CD4-positive, alpha-beta T cell (primary cell): ENCODE measurements around the gene OBP2B. TPM values are rescaled to one million over a fixed set of nuclear protein-coding genes. Genes with fewer than 3 reads are reported as not detected.

ENCODE experiments used
- ATAC-seq: fragments of 200-7000 bp; cut with Tn5 transposase; one replicate; pipeline ENCODE4 v1.10.0; 2022; ENCODE audit warnings: mild to moderate bottlenecking; ENCODE audit not compliant: poor library complexity
- CTCF ChIA-PET: fragments of 350-600 bp; sonication (Branson Sonifier 250); formaldehyde crosslinking; loops from one replicate; lab custom pipeline; 2021; ENCODE audit warnings: antibody characterized with exemption, inconsistent platforms; lab: Charles Lee
- POLR2A ChIA-PET: fragments of 350-600 bp; sonication (Branson Sonifier 250); formaldehyde crosslinking; loops from one replicate; lab custom pipeline; 2021; ENCODE audit warnings: antibody characterized with exemption, inconsistent platforms; lab: Charles Lee
- DNase-seq, 14 experiments: peaks; one replicate each; pipeline ENCODE4 v3.0.0-alpha.2; 2013 to 2020; ENCODE audit warnings: mixed read lengths in 2 of 14
- H3K27ac ChIP-seq, 2 donors: one replicate each; pipeline versions ENCODE4 v1.5.1 to v1.7.0; 2013; ENCODE audit warnings: low read length in 2 of 2, low read depth in 1 of 2, mild to moderate bottlenecking in 1 of 2
- H3K27me3 ChIP-seq, 2 experiments: 1 replicate in 1 of 2; 2 replicates in 1 of 2; pipeline versions ENCODE4 v1.6.1 to v1.7.0; 2013; ENCODE audit warnings: low read length in 2 of 2, control low read depth in 1 of 2, mild to moderate bottlenecking in 1 of 2, moderate library complexity in 1 of 2; ENCODE audit not compliant: insufficient read depth in 2 of 2, control insufficient read depth in 1 of 2
- H3K36me3 ChIP-seq: one replicate; pipeline ENCODE4 v1.6.1; 2013; ENCODE audit warnings: low read length, control low read depth; ENCODE audit not compliant: insufficient read depth
- H3K4me1 ChIP-seq: one replicate; pipeline ENCODE4 v1.6.1; 2013; ENCODE audit warnings: low read length, control low read depth; ENCODE audit not compliant: insufficient read depth
- H3K4me3 ChIP-seq: one replicate; pipeline ENCODE4 v1.5.1; 2013; ENCODE audit warnings: mild to moderate bottlenecking, low read length, moderate library complexity
- H3K9me3 ChIP-seq, 2 experiments: 1 replicate in 1 of 2; 2 replicates in 1 of 2; pipeline versions ENCODE4 v1.6.1 to v1.7.0; 2013; ENCODE audit warnings: low read length in 2 of 2, mild to moderate bottlenecking in 2 of 2, control low read depth in 1 of 2, moderate library complexity in 1 of 2; ENCODE audit not compliant: control insufficient read depth in 1 of 2, insufficient read depth in 1 of 2
- H3K27ac Mint-ChIP-seq: one replicate; pipeline ENCODE4 v1.8.0; 2020; ENCODE audit warnings: mixed read lengths
- H3K27me3 Mint-ChIP-seq: one replicate; pipeline ENCODE4 v1.8.0; 2021; ENCODE audit warnings: mixed read lengths
- H3K36me3 Mint-ChIP-seq: one replicate; pipeline ENCODE4 v1.8.0; 2021; ENCODE audit warnings: low read depth, mixed read lengths
- H3K4me1 Mint-ChIP-seq: one replicate; pipeline ENCODE4 v1.8.0; 2021; ENCODE audit warnings: low read depth, mixed read lengths
- H3K4me3 Mint-ChIP-seq: one replicate; pipeline ENCODE4 v1.8.0; 2020; ENCODE audit warnings: mild to moderate bottlenecking, mixed read lengths
- H3K9me3 Mint-ChIP-seq: one replicate; pipeline ENCODE4 v1.8.0; 2020; ENCODE audit warnings: mixed read lengths
- CTCF ChIP-seq: fragments of 200-600 bp; IDR thresholded peaks from one replicate; pipeline ENCODE4 v1.8.0; 2022; ENCODE audit warnings: antibody characterized with exemption, mild to moderate bottlenecking
- intact Hi-C, 2 experiments: fragments of 100-400 bp; cut with DNase I in 1 of 2; cut with micrococcal nuclease in 1 of 2; formaldehyde crosslinking; loops; one replicate each; pipeline versions ENCODE4 v1.15.1 to v1.9.0; 2023 to 2025; cut with DNase I, micrococcal nuclease
- total RNA-seq, 174 experiments: library from RNA in 2 of 174; stranded (reverse) in 2 of 174; gene quantifications; one replicate each; pipeline ENCODE4 v1.2.3 and lab custom pipeline; 2021 to 2026

The OBP2B gene
- total RNA-seq, 2 experiments from 2014 or later: not detected

- intact Hi-C loops: loop anchor here in 1 of 2 experiments (5.0 kb wide), 1 partner anchor 148 kb away; the partner anchor contains the start of gene SURF6
- no peaks in the 10 kb centered on the region for H3K9me3 Mint-ChIP-seq
- H3K4me1 Mint-ChIP-seq: peaks cover 14% of the 10 kb centered on the region
- no peaks in the 10 kb centered on the region for H3K36me3 Mint-ChIP-seq
- no peak overlapping the region for H3K27ac ChIP-seq
- no peak overlapping the region for H3K27ac Mint-ChIP-seq
- ChIA-PET CTCF (no interaction called here), POLR2A (no interaction called here)
- peaks cover 8% of the 10 kb centered on the region in 2 experiments for H3K27me3 ChIP-seq
- DNase-seq (no peak), ATAC-seq (no peak)
- H3K4me3 Mint-ChIP-seq: no peak overlapping the region
- no peak for TF ChIP-seq CTCF
- peaks cover 12% of the 10 kb centered on the region for H3K4me1 ChIP-seq
- peaks cover 14% of the 10 kb centered on the region for H3K27me3 Mint-ChIP-seq
- H3K9me3 ChIP-seq: peaks cover 0 to 12% of the 10 kb centered on the region in 2 experiments
- no peak overlapping the region for H3K4me3 ChIP-seq
- no peaks in the 10 kb centered on the region for H3K36me3 ChIP-seq
These were observed 20.2 kb downstream of the OBP2B start for GRCh38 chr9:133188843-133189180.

GRCh38 chr9:133188006-133188842 lies 20.8 kb downstream of the OBP2B start:
- peaks cover 18% of the 10 kb centered on the region for H3K4me1 Mint-ChIP-seq
- H3K36me3 Mint-ChIP-seq: no peaks in the 10 kb centered on the region
- POLR2A ChIA-PET: interaction anchor here (0.7 kb wide), 1 partner anchor 158 kb away, joined by 3 read pairs; no protein-coding TSS in a partner anchor
- Histone ChIP-seq H3K36me3 (no peaks in the 10 kb centered on the region), H3K4me3 (no peak overlapping the region), H3K4me1 (peaks cover 12% of the 10 kb centered on the region), H3K9me3 (peaks cover 0 to 12% of the 10 kb centered on the region in 2 experiments), H3K27me3 (peaks cover 8 to 9% of the 10 kb centered on the region in 2 experiments), H3K27ac (no peak overlapping the region)
- intact Hi-C loops: loop anchor here in 1 of 2 experiments (5.0 kb wide), 1 partner anchor 149 kb away; the partner anchor contains the start of gene SURF6
- H3K4me3 Mint-ChIP-seq: no peak overlapping the region
- ATAC-seq (no peak), DNase-seq (no peak)
- CTCF ChIA-PET: interaction anchor here (0.7 kb wide), 1 partner anchor 594 kb away, joined by 3 read pairs; no protein-coding TSS in a partner anchor
- TF ChIP-seq CTCF: no peak
- no peaks in the 10 kb centered on the region for H3K9me3 Mint-ChIP-seq
- no peak overlapping the region for H3K27ac Mint-ChIP-seq
- H3K27me3 Mint-ChIP-seq: peaks cover 19% of the 10 kb centered on the region

GRCh38 chr9:133187561-133188005 lies 21.5 kb downstream of the OBP2B start:
- H3K27me3 Mint-ChIP-seq: peaks cover 25% of the 10 kb centered on the region
- no peak overlapping the region for H3K4me3 Mint-ChIP-seq
- H3K4me1 ChIP-seq: peaks cover 12% of the 10 kb centered on the region
- H3K27ac Mint-ChIP-seq: no peak overlapping the region
- intact Hi-C loops: loop anchor here (2.0 to 5.0 kb wide), 3 partner anchors 150 to 217 kb away; partner anchors contain the start of gene SURF6 (in 1 of the 2)
- H3K9me3 Mint-ChIP-seq: no peaks in the 10 kb centered on the region
- POLR2A ChIA-PET: interaction anchor here (0.7 kb wide), 1 partner anchor 157 kb away, joined by 3 read pairs; no protein-coding TSS in a partner anchor
- DNase-seq: no peak
- CTCF ChIA-PET: no interaction called here
- peaks cover 0 to 12% of the 10 kb centered on the region in 2 experiments for H3K9me3 ChIP-seq
- H3K4me3 ChIP-seq: no peak overlapping the region
- no peak overlapping the region for H3K27ac ChIP-seq
- H3K4me1 Mint-ChIP-seq: peaks cover 19% of the 10 kb centered on the region
- no peaks in the 10 kb centered on the region for H3K36me3 ChIP-seq
- TF ChIP-seq CTCF: no peak
- no peak for ATAC-seq
- H3K36me3 Mint-ChIP-seq: no peaks in the 10 kb centered on the region
- H3K27me3 ChIP-seq: peaks cover 9% of the 10 kb centered on the region in 2 experiments
